Endothelial cell of umbilical vein (primary cell): ENCODE results near the gene ZNF423. TPM values are rescaled to one million over a fixed set of nuclear protein-coding genes. Genes with fewer than 3 reads are reported as not detected.

ENCODE experiments used
- BruUV-seq: library from RNA; stranded (reverse); fragments of 400-500 nt; replicated peaks from 2 replicates; lab custom pipeline; 2021; lab: Mats Ljungman, UMichigan
- CTCF ChIA-PET: fragments of 300-600, 350-600 bp; sonication (Branson Sonifier 250); formaldehyde crosslinking; loops from one replicate; lab custom pipeline; 2021; ENCODE audit warnings: antibody characterized with exemption, inconsistent platforms; lab: Charles Lee
- POLR2A ChIA-PET: fragments of 300-600, 350-600 bp; sonication (Branson Sonifier 250); formaldehyde crosslinking; loops from one replicate; lab custom pipeline; 2021; ENCODE audit warnings: antibody characterized with exemption, inconsistent platforms; lab: Charles Lee
- DNase-seq: peaks from one replicate; pipeline ENCODE4 v3.0.0-alpha.2; 2011; ENCODE audit warnings: low read depth, low spot score
- FAIRE-seq: peaks from 2 replicates; lab custom pipeline; 2011; peaks lifted over from hg19 to GRCh38; lab: Jason Lieb, UNC
- H2AFZ ChIP-seq: 2 replicates; pipeline ENCODE4 v1.6.0; 2012; ENCODE audit warnings: low read depth, low read length, control low read depth, inconsistent platforms
- H3K27ac ChIP-seq: 2 replicates; pipeline ENCODE4 v1.5.1; 2011; ENCODE audit warnings: low read depth, mild to moderate bottlenecking, control low read depth, low read length, moderate library complexity; ENCODE audit not compliant: insufficient read depth
- H3K27me3 ChIP-seq, 2 experiments: 2 replicates each; pipeline versions ENCODE4 v1.6.0 to v1.6.1; 2011; ENCODE audit warnings: low read length in 2 of 2, mixed read lengths in 1 of 2; ENCODE audit not compliant: control insufficient read depth in 2 of 2, insufficient read depth in 2 of 2
- H3K36me3 ChIP-seq, 2 experiments: 2 replicates in 1 of 2; 3 replicates in 1 of 2; pipeline ENCODE4 v1.5.1; 2011; ENCODE audit warnings: low read length in 2 of 2, mild to moderate bottlenecking in 1 of 2, moderate library complexity in 1 of 2; ENCODE audit not compliant: control insufficient read depth in 2 of 2, insufficient read depth in 2 of 2; ENCODE audit errors: extremely low read depth in 1 of 2
- H3K4me1 ChIP-seq: 3 replicates; pipeline ENCODE4 v1.5.1; 2011; ENCODE audit warnings: mild to moderate bottlenecking, low read length; ENCODE audit not compliant: control insufficient read depth, insufficient read depth; ENCODE audit errors: extremely low read depth
- H3K4me2 ChIP-seq: 2 replicates; pipeline ENCODE4 v1.6.1; 2011; ENCODE audit warnings: low read length, control low read depth, mixed read lengths; ENCODE audit not compliant: insufficient read depth
- H3K4me3 ChIP-seq, 3 experiments: fragments of 200-600 bp in 1 of 3; sonication (generic), shearing (Covaris generic) in 1 of 3; replicated peaks in 1 of 3; 2 replicates each; pipeline ENCODE4 v1.5.1; 2011 to 2016; ENCODE audit warnings: control low read depth in 3 of 3, low read length in 3 of 3, mild to moderate bottlenecking in 2 of 3, inconsistent platforms in 1 of 3, low read depth in 1 of 3, moderate library complexity in 1 of 3; ENCODE audit not compliant: insufficient read depth in 1 of 3
- H3K79me2 ChIP-seq: 2 replicates; pipeline ENCODE4 v1.6.0; 2012; ENCODE audit warnings: low read length, inconsistent platforms; ENCODE audit not compliant: control insufficient read depth, insufficient read depth
- H3K9ac ChIP-seq: replicated peaks from 2 replicates; pipeline ENCODE3; 2011; ENCODE audit warnings: low read length, control low read depth; ENCODE audit not compliant: insufficient read depth; ENCODE audit errors: extremely low read depth
- H3K9me1 ChIP-seq: replicated peaks from 3 replicates; pipeline ENCODE4 v1.6.0; 2011; ENCODE audit warnings: mild to moderate bottlenecking, low read length; ENCODE audit not compliant: control insufficient read depth, insufficient read depth; ENCODE audit errors: extremely low read depth
- H3K9me3 ChIP-seq: replicated peaks from 2 replicates; pipeline ENCODE4 v1.5.1; 2012; ENCODE audit warnings: low read length, inconsistent platforms; ENCODE audit not compliant: control insufficient read depth, insufficient read depth
- H4K20me1 ChIP-seq: replicated peaks from 2 replicates; pipeline ENCODE3; 2011; ENCODE audit warnings: mild to moderate bottlenecking, low read length; ENCODE audit not compliant: control insufficient read depth, insufficient read depth; ENCODE audit errors: extremely low read depth
- EZH2 ChIP-seq: IDR thresholded peaks from 2 replicates; pipeline ENCODE4 v1.6.1; 2012; ENCODE audit warnings: borderline replicate concordance, low read depth, mild to moderate bottlenecking, moderate library complexity, low read length, inconsistent platforms; ENCODE audit not compliant: severe bottlenecking
- FOS ChIP-seq: IDR thresholded peaks from 2 replicates; pipeline ENCODE4 v1.6.1; 2011; ENCODE audit warnings: mild to moderate bottlenecking, low read length, moderate library complexity, borderline replicate concordance; ENCODE audit not compliant: insufficient read depth
- GATA2 ChIP-seq: IDR thresholded peaks from 2 replicates; pipeline ENCODE4 v1.7.0; 2011; ENCODE audit warnings: low read depth, mild to moderate bottlenecking, moderate library complexity, mixed read lengths, low read length; ENCODE audit not compliant: insufficient read length, insufficient read depth
- JUN ChIP-seq: IDR thresholded peaks from 2 replicates; pipeline ENCODE4 v1.6.1; 2011; ENCODE audit warnings: borderline replicate concordance, low read depth; ENCODE audit not compliant: insufficient read length, insufficient read depth
- MYC ChIP-seq: IDR thresholded peaks from one replicate; pipeline ENCODE4 v1.6.1; 2011; ENCODE audit warnings: mild to moderate bottlenecking, low read depth, low read length
- POLR2A ChIP-seq: IDR thresholded peaks from 2 replicates; pipeline ENCODE4 v1.6.1; 2012; ENCODE audit warnings: low read depth, mild to moderate bottlenecking, control low read depth, low read length
- POLR2AphosphoS5 ChIP-seq: IDR thresholded peaks from 2 replicates; pipeline ENCODE4 v1.6.1; 2012; ENCODE audit warnings: low read depth, mild to moderate bottlenecking, control low read depth, low read length, moderate library complexity; ENCODE audit not compliant: insufficient read depth
- dilution Hi-C: fragments of 300-500 bp; cut with MboI; formaldehyde crosslinking; loops from one replicate; pipeline ENCODE4 v1.15.0; 2019; ENCODE audit warnings: low sequenced_read_pairs; ENCODE audit not compliant: extremely low pct_ligation_motif_present
- intact Hi-C: fragments of 100-400 bp; cut with micrococcal nuclease; formaldehyde crosslinking; loops from one replicate; pipeline ENCODE4 v1.10.0; 2022
- polyA plus RNA-seq, 4 experiments: library from polyadenylated mRNA; depleted of rRNA in 3 of 4; stranded (reverse) in 3 of 4; unstranded in 1 of 4; fragments of >200 nt; gene quantifications; 2 replicates each; pipeline versions ENCODE4 v1.2.1 to v1.2.3, GENCODE V29; 2011 to 2012; ENCODE audit warnings: missing spikeins in 1 of 4
- total RNA-seq: library from RNA; stranded (reverse); gene quantifications from 2 replicates; pipeline ENCODE4 v1.2.3, GENCODE V29; 2021
- TF ChIP-seq, protein P1 (sequence below): IDR thresholded peaks from 2 replicates; pipeline ENCODE4 v1.6.1; 2011; ENCODE audit not compliant: insufficient read depth, insufficient read length
- TF ChIP-seq, protein P2 (sequence below), 2 donors: IDR thresholded peaks; 1 replicate in 1 of 2; 2 replicates in 1 of 2; pipeline ENCODE4 v1.5.1; 2011; ENCODE audit warnings: low read length in 2 of 2, mild to moderate bottlenecking in 2 of 2, moderate library complexity in 2 of 2, control low read depth in 1 of 2, inconsistent platforms in 1 of 2, low read depth in 1 of 2; ENCODE audit not compliant: insufficient read depth in 1 of 2; ENCODE audit errors: extremely low read depth in 1 of 2

ZNF423 gene
- total and polyA plus RNA-seq, 2 donors (not counting 3 experiments of a cell fraction or from before 2014, with no cell fraction given), result 2.2 to 8.1 TPM

GRCh38 chr16:49620869-49621240 lies 235.1 kb downstream of the ZNF423 start:
- no peak overlapping the region for H3K4me3 ChIP-seq
- H3K79me2 ChIP-seq, result no peaks in the 10 kb centered on the region
- TF ChIP-seq JUN (no peak), GATA2 (no peak), FOS (no peak), POLR2A (no peak), EZH2 (no peak), MYC (no peak), POLR2AphosphoS5 (no peak)
- TF ChIP-seq, protein P1, sequence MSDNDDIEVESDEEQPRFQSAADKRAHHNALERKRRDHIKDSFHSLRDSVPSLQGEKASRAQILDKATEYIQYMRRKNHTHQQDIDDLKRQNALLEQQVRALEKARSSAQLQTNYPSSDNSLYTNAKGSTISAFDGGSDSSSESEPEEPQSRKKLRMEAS, result no peak
- TF ChIP-seq, protein P2, sequence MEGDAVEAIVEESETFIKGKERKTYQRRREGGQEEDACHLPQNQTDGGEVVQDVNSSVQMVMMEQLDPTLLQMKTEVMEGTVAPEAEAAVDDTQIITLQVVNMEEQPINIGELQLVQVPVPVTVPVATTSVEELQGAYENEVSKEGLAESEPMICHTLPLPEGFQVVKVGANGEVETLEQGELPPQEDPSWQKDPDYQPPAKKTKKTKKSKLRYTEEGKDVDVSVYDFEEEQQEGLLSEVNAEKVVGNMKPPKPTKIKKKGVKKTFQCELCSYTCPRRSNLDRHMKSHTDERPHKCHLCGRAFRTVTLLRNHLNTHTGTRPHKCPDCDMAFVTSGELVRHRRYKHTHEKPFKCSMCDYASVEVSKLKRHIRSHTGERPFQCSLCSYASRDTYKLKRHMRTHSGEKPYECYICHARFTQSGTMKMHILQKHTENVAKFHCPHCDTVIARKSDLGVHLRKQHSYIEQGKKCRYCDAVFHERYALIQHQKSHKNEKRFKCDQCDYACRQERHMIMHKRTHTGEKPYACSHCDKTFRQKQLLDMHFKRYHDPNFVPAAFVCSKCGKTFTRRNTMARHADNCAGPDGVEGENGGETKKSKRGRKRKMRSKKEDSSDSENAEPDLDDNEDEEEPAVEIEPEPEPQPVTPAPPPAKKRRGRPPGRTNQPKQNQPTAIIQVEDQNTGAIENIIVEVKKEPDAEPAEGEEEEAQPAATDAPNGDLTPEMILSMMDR (IDR thresholded peaks at IDR 0.05; ENCODE audit: extremely low read depth in 1 of 2, insufficient read depth in 1 of 2, low read depth in 1 of 2, low read length in 2 of 2), result no peak
- ChIA-PET CTCF (no interaction called here), POLR2A (no interaction called here)
- FAIRE-seq (no peak), DNase-seq (no peak)
- peak overlapping the region; percentile 29 for H3K27ac ChIP-seq
- intact Hi-C loops (no loop called here), dilution Hi-C loops (no loop called here)
- H3K9ac ChIP-seq, result no peak overlapping the region
- no peaks in the 10 kb centered on the region for H4K20me1 ChIP-seq
- no peaks in the 10 kb centered on the region for H3K9me1 ChIP-seq
- no TSS peak for BruUV-seq
- H3K4me1 ChIP-seq, result peaks cover 10% of the 10 kb centered on the region
- H2AFZ ChIP-seq, result no peak overlapping the region
- no peak overlapping the region for H3K4me2 ChIP-seq
- no peaks in the 10 kb centered on the region for H3K27me3 ChIP-seq
- H3K9me3 ChIP-seq, result no peaks in the 10 kb centered on the region
- no peaks in the 10 kb centered on the region for H3K36me3 ChIP-seq
